Peyer's patch (tissue), 4 donors: ENCODE measurements around the gene PIMREG.

Source experiments
- CTCF ChIP-seq, 6 experiments: fragments of 450-650 bp in 4 of 6; fragments of 200-600 bp in 2 of 6; sonication (generic) in 1 of 6; IDR thresholded peaks; one replicate each; pipeline ENCODE4 v1.5.1; 2017 to 2019; ENCODE audit warnings: antibody characterized with exemption in 6 of 6, mild to moderate bottlenecking in 3 of 6, moderate library complexity in 1 of 6
- POLR2A ChIP-seq, 2 donors: fragments of 450-650 bp; IDR thresholded peaks; one replicate each; pipeline ENCODE4 v1.5.1; 2017; ENCODE audit warnings: antibody characterized with exemption in 2 of 2, mild to moderate bottlenecking in 2 of 2, moderate library complexity in 2 of 2

DNA sequence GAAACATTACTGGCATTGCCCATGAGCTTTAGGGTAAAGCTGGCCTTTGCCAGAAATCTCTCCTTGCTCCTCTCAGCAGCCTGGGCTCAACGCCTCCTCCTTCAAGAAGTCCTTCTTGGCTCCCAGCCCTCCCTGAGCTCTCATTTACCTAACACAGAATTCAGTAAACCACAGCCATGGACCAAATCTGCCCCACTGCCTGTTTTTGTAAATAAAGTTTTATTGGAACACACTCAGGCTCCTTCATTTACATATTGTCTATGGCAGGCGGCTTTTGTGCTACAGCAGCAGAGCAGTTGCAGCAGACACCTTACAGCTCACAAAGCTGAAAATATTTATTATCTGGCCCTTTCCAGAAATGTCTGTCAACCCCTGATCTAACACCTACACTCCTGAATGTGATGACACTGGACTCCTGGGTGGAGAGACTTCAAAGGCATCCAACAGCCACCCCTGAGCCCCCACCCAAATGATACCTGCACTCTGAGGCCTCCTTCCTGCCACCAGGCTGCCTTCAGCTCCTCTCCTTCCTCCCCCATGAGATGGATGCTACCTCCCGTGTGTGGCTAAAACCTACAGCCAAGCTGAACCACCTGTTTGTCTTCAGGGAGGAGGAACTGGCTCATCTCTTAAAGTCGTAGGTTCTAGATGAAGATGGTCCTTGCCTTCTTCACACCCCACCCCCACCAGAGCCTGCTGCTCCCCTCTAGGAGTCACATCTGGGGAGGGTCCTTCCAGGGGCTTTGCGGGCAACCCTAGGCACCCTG lies 41.6 kb downstream of the PIMREG start:
- TF ChIP-seq POLR2A (IDR thresholded peaks at IDR 0.05) (no peak), CTCF (IDR thresholded peaks at IDR 0.05) (no peak)
